ENCODE results near the gene COMMD9.

The COMMD9 gene

DNA sequence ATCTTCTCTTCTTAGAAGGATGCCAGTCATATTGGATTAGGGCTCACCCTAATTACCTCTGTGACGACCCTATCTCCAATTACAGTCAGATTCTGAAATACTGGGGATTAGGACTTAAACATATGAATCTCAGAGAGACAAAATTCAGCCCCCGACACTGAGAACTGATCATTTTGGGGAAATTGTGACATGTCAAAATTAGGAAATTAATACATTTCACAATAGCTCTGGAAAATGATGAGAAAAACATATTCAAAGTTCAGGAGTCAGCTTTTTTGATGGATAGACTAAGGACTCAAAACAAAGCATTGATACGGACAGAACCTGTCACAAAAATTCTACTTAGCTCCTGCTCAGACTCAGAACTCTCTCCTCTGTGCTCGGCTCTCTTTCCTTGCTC lies 40.8 kb downstream of the COMMD9 start:
- in situ Hi-C loops (cut with HindIII; ENCODE audit: low sequenced_read_pairs), result no loop called here
- DNase-seq (ENCODE audit: low read depth, low spot score), result no peak
- H3K4me3 ChIP-seq (ENCODE audit: low read depth, low read length), result no peak overlapping the region
- TF ChIP-seq, protein P1, sequence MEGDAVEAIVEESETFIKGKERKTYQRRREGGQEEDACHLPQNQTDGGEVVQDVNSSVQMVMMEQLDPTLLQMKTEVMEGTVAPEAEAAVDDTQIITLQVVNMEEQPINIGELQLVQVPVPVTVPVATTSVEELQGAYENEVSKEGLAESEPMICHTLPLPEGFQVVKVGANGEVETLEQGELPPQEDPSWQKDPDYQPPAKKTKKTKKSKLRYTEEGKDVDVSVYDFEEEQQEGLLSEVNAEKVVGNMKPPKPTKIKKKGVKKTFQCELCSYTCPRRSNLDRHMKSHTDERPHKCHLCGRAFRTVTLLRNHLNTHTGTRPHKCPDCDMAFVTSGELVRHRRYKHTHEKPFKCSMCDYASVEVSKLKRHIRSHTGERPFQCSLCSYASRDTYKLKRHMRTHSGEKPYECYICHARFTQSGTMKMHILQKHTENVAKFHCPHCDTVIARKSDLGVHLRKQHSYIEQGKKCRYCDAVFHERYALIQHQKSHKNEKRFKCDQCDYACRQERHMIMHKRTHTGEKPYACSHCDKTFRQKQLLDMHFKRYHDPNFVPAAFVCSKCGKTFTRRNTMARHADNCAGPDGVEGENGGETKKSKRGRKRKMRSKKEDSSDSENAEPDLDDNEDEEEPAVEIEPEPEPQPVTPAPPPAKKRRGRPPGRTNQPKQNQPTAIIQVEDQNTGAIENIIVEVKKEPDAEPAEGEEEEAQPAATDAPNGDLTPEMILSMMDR (IDR thresholded peaks at IDR 0.05; ENCODE audit: low read depth, low read length), result no peak

DNA sequence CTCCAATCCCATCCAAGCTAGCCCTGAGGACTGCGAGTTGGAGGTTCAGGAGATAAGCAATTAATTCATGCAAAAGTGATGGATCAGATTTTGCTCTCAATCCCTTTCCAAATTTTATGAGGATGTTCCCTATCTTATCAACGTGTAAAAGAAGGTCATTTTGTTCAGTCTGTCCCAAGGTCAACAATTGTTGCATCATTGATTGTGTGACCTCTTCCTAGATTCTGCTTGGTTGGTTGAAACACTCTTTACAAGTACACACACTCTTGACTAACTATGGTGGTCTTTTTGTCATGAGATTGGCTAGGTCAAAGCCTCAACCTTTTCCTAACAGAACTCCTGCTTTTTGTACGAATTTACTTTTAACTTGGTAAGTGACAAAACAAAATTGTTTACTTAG lies 41.7 kb downstream of the COMMD9 start:
- no peak overlapping the region for H3K4me3 ChIP-seq (ENCODE audit: low read depth, low read length)
- in situ Hi-C loops (cut with HindIII; ENCODE audit: low sequenced_read_pairs), result no loop called here
- DNase-seq (ENCODE audit: low read depth, low spot score), result no peak
- TF ChIP-seq, protein P1 (IDR thresholded peaks at IDR 0.05; ENCODE audit: low read depth, low read length), result no peak

DNA sequence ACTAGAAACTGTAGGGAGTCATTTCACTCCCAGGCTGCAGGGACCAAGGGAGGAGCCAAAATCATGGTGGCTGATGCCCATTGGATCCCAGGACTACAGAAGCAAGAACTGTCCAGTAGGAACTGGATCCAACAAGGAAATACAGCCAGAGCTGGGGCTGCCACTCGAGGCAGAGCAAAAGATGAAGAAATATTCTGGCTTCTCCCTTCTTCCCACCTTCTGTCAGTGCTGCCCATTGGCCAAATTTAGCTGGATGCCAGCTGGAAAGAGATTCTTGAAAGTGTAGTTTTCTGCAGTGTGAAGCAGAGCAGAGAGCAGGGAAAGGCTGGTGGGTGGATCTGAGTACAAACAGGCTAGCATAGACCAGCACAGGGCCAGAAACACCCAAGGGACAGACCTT lies 45.6 kb downstream of the COMMD9 start:
- no peak for DNase-seq (ENCODE audit: low read depth, low spot score)
- in situ Hi-C loops (cut with HindIII; ENCODE audit: low sequenced_read_pairs), result no loop called here
- no peak overlapping the region for H3K4me3 ChIP-seq (ENCODE audit: low read depth, low read length)
- TF ChIP-seq, protein P1 (IDR thresholded peaks at IDR 0.05; ENCODE audit: low read depth, low read length), result no peak

DNA sequence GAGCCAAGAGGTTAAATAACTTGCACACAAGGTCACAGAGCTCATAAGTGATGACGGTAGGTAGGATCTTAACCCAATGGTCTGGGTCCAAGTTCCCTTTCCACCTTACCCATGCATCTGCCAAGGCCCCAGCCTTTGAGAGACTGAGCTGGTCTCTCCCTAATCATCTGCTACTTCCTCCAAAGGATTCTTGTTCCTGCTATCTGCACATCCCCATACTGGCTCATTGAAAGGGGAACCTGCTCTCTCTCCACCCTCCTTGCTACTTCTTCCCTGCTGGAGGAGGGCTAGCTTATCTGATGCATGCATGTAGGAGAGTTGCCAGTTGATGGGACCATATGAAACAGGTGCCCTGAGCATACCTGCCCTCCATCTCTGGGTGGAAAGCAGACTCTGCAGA lies 47.7 kb downstream of the COMMD9 start:
- no peak overlapping the region for H3K4me3 ChIP-seq (ENCODE audit: low read depth, low read length)
- in situ Hi-C loops (cut with HindIII; ENCODE audit: low sequenced_read_pairs), result no loop called here
- no peak for DNase-seq (ENCODE audit: low read depth, low spot score)
- TF ChIP-seq, protein P1 (IDR thresholded peaks at IDR 0.05; ENCODE audit: low read depth, low read length), result no peak

DNA sequence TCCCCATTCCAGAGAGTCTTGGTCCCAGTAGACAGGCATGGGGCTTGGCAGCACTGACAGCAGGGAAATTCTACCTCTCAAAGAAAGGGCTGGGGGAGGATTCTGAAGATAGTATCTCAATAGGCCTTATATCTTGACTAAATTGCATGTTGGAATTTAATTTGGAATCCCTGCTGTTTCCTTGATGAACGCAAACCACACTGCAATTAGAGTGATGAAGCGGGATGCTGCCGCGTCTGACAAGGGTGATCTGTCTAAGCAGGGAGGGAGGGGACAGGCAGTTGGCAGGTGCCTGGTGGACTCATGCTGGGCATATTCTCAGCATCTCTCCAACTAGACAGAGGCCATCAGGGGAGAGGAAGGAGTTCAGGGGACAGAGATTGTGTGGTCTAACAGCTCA lies 48.4 kb downstream of the COMMD9 start:
- no peak for DNase-seq (ENCODE audit: low read depth, low spot score)
- no peak overlapping the region for H3K4me3 ChIP-seq (ENCODE audit: low read depth, low read length)
- TF ChIP-seq, protein P1 (IDR thresholded peaks at IDR 0.05; ENCODE audit: low read depth, low read length), result no peak
- in situ Hi-C loops (cut with HindIII; ENCODE audit: low sequenced_read_pairs), result no loop called here

DNA sequence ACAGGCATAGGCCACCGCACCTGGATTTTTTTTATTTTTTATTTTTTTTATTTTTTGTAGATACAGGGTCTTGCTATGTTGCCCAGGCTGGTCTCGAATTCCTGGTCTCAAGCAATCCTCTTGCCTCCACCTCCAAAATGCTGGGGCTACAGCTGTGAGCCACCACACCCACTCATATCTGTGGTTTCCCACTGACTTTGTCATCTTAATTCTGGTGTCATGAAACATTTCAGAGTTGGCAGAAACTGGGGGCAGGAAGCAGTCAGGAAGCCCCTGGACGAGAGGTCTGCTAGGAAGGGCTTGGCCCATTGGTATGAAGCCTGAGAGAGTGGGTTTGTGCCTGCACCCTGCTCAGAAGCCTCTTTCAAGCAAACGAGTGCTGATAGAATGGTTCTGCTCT lies 49.1 kb downstream of the COMMD9 start:
- TF ChIP-seq, protein P1 (IDR thresholded peaks at IDR 0.05; ENCODE audit: low read depth, low read length), result no peak
- DNase-seq (ENCODE audit: low read depth, low spot score), result no peak
- no peak overlapping the region for H3K4me3 ChIP-seq (ENCODE audit: low read depth, low read length)
- in situ Hi-C loops (cut with HindIII; ENCODE audit: low sequenced_read_pairs), result no loop called here

DNA sequence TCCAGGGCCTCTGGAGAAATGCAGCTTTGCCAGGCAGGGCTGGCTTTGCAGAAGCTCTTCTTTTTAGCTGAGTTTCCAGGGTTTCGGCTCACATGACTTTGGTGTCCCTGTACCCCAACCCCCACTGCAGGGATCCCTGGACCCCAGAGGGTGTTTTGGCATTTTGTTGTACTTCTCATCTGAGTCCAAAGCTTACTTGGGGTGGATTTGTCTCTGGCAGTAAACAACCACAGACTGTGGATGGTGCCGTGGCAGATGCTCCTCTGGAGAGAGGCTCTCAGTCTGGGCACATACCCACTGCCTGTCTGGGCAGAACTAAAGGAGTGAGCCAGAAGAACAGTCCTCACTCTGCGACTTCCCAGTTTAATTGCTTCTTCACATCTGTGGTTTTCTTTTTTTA lies 49.6 kb downstream of the COMMD9 start:
- in situ Hi-C loops (cut with HindIII; ENCODE audit: low sequenced_read_pairs), result no loop called here
- no peak for DNase-seq (ENCODE audit: low read depth, low spot score)
- H3K4me3 ChIP-seq (ENCODE audit: low read depth, low read length), result no peak overlapping the region
- TF ChIP-seq, protein P1 (IDR thresholded peaks at IDR 0.05; ENCODE audit: low read depth, low read length), result no peak
